D721Med (cell line): ENCODE results near the gene FOXN4.

Experiments
- DNase-seq: peaks from one replicate; pipeline ENCODE4 v3.0.0; 2011; ENCODE audit warnings: low spot score; ENCODE audit not compliant: insufficient read length
- FAIRE-seq: peaks from 2 replicates; lab custom pipeline; 2011; peaks lifted over from hg19 to GRCh38; lab: Jason Lieb, UNC
- TF ChIP-seq, protein P1 (sequence below): IDR thresholded peaks from 2 replicates; pipeline ENCODE4 v1.5.1; 2012; ENCODE audit warnings: mild to moderate bottlenecking, control low read depth; ENCODE audit not compliant: insufficient read depth; ENCODE audit errors: missing control alignments

The FOXN4 gene

DNA sequence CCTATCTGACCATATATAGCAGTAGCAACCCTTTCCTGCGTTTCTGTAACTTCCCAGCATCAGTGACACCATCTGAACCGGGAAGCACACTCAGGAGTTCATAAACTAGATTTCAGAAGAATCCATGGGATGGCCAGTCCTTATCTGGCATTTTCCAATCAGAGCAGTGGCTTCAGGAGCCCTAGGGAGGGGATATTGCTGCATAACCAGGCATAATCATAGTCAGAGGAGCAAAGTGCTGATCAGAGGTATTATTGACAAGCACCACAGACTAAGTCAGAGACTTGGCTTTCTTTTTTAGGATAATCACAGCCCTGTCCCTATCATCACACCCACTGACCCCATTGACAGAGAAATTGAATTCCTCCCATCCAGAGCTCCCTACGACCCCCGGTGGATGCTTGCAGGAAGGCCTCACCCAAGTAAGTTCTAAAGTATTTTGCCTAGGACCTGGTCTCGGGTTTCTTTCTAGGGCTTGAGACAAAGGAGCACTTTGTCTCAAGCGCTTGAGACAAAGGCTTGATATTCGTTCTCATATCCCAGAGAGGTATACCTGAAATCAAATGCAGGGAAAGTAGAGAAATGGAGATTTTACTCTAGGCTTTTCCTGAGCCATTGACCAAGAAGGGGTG, 55.1 kb downstream of the FOXN4 start:
- TF ChIP-seq, protein P1, sequence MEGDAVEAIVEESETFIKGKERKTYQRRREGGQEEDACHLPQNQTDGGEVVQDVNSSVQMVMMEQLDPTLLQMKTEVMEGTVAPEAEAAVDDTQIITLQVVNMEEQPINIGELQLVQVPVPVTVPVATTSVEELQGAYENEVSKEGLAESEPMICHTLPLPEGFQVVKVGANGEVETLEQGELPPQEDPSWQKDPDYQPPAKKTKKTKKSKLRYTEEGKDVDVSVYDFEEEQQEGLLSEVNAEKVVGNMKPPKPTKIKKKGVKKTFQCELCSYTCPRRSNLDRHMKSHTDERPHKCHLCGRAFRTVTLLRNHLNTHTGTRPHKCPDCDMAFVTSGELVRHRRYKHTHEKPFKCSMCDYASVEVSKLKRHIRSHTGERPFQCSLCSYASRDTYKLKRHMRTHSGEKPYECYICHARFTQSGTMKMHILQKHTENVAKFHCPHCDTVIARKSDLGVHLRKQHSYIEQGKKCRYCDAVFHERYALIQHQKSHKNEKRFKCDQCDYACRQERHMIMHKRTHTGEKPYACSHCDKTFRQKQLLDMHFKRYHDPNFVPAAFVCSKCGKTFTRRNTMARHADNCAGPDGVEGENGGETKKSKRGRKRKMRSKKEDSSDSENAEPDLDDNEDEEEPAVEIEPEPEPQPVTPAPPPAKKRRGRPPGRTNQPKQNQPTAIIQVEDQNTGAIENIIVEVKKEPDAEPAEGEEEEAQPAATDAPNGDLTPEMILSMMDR, result no peak
- DNase-seq, result no peak
- FAIRE-seq, result no peak

DNA sequence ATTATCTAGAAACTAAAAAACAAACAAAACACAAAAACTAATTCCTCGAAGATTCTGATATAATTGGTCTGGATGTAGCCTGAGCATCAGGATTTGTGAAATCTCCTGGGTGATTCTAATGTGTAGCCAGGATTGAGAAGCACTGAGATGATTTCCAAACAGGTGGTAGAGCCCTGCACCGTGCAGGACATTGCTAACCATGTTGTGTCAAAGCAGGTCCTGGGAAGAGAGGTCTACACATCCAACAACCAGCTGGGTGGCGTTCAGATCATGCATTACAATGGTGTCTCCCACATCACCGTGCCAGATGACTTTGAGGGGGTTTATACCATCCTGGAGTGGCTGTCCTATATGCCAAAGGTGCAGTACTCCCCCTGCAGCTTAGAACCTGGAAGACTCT, 56.3 kb downstream of the FOXN4 start:
- no peak for FAIRE-seq

DNA sequence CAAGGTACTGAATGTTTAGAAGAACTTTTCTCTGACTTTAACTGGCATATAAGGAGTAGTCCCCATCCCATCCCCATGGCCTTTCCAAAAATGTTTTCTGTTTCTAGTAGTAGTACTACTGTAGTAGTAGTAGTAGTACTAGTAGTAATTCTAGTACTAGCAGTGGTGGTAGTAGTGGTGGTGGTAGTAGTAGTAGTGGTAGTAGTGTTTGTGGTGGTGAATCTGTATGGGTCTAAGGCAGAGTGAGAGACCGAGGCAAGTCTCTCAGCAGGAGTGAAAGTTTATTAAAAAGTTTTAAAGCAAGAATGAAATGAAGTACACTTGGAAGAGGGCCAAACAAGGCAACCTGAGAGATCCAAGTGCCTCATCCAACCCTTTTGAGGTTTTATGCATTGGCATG, 58.6 kb downstream of the FOXN4 start:
- DNase-seq (no peak), FAIRE-seq (no peak)
- TF ChIP-seq, protein P1, result no peak

More for the DNA sequence above, 56.3 kb downstream of the FOXN4 start:
- DNase-seq, result no peak
- TF ChIP-seq, protein P1, result no peak

DNA sequence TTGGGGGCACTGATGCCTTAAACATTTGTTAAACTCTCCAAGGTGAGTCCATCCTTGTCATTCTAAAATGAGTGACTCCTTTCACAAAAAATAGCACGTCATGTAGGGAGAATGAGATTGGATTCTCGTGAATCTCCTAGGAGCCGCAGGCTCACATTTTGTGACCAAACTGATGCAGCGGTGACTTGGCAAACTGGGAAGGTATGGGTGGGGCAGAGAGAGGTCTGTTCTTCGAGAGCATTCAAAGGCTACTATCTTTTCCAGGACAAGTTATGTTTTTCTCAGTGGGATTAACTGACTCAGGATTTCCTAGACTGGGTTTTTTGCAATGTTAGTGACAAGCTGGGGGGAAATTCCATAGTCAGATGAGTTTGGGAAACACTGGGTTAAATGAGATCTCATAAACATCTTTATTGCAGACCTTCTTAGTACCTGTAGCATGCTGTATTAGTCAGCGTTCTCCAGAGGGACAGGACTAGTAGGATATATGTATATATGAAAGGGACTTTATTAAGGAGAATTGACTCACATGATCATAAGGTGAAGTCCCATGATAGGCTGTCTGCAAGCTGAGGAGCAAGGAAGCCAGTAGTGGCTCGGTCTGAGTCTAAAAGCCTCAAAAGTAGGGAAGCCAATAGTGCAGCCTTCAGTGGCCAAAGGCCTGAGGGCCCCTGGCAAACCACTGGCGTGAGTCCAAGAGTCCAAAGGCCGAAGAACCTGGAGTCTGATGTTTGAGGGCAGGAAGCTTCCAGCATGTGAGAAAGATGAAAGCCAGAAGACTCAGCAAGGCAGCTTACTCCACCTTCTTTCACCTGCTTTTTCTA, 61.0 kb downstream of the FOXN4 start:
- TF ChIP-seq, protein P1, result no peak
- DNase-seq (no peak), FAIRE-seq (no peak)

DNA sequence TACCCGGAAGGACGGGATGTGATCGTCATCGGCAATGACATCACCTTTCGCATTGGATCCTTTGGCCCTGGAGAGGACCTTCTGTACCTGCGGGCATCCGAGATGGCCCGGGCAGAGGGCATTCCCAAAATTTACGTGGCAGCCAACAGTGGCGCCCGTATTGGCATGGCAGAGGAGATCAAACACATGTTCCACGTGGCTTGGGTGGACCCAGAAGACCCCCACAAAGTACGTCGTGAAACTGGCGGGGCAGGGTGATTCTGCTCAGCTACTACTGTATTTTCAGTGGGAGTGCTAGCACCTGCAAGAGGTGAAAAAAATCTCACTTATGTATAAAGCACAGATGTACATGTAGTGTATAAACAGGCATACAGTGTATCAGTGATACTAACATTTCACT, 62.9 kb downstream of the FOXN4 start:
- FAIRE-seq (no peak), DNase-seq (no peak)
- TF ChIP-seq, protein P1, result no peak

DNA sequence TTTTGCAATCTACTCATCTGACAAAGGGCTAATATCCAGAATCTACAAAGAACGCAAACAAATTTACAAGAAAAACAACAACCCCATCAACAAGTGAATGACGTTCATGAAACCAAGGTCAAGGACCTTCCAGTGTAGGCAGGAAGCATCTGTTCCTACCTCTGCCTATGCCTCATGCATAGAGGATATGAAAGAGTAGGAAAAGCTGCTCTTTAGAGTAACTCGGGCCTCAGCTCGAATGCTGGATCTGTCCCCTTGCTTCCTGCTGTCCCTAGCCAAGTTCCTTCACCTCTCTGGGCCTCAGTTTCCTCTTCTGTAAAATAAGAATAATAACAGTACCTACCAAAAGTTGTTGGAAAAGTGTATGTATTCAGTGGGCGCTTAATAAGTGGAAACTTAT, 65.0 kb downstream of the FOXN4 start:
- TF ChIP-seq, protein P1, result no peak
- DNase-seq (no peak), FAIRE-seq (no peak)

DNA sequence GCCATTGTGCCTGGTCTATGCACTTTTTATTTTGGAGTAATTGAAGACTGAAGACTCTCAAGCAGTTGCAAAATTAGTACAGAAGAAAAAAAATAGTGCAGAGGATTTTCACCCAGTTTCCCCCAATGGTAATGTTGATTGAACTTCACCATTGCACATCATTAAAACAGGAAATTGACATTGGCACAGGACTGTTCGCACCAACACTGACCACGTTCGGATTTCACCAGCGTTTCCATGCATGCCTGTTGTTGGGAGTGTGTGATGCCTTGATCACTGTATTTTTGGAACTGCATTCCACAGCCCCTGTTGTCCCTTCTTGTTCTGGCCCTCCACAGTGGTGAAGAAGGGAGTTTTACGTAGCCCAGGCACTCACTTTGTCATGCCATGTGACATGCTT, 67.1 kb downstream of the FOXN4 start:
- TF ChIP-seq, protein P1, result no peak
- FAIRE-seq (no peak), DNase-seq (no peak)
